ENCODE measurements around the gene JADE3. TPM values are rescaled to one million over a fixed set of nuclear protein-coding genes. Genes with fewer than 3 reads are reported as not detected.

JADE3 gene
- total RNA-seq, 2 experiments from 2014 or later: 0.64 to 0.96 TPM

DNA sequence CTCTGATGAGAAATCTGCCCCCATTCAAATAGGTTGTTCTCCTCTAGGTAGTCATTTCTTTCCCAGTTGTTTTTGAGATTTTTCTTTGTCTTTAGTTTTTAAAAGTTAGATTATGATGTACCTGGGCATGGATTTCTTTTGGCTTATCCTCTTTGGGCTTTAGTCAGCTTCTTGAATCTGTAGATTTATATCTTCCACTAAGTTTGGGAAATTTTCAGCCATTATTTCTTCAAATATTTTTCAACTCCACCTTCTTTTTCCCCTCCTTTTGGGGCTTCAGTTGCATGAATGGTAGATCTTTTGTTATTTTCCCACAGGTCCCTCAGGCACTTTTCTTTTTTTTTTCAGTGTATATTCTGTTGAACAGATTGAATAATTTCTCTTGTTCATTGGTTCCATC lies 77.3 kb downstream of the JADE3 start:
- no peak overlapping the region for H3K27ac Mint-ChIP-seq
- H3K4me1 Mint-ChIP-seq: peaks cover 2% of the 10 kb centered on the region
- H3K4me3 Mint-ChIP-seq: no peak overlapping the region
- H3K36me3 Mint-ChIP-seq (ENCODE audit: low read depth): no peaks in the 10 kb centered on the region
- H3K9me3 Mint-ChIP-seq: no peaks in the 10 kb centered on the region
- DNase-seq: no peak
- CTCF ChIA-PET: no interaction called here
- no peaks in the 10 kb centered on the region for H3K27me3 Mint-ChIP-seq
- POLR2A ChIA-PET: no interaction called here

- Mint-ChIP-seq H3K36me3 (ENCODE audit: low read depth) (no peaks in the 10 kb centered on the region), H3K9me3 (no peaks in the 10 kb centered on the region)
Observed at GRCh38 chrX:46991664-46992063, 79.4 kb downstream of the JADE3 start.

GRCh38 chrX:46992070-46992469 lies 79.8 kb downstream of the JADE3 start:
- Mint-ChIP-seq H3K27ac (no peak overlapping the region), H3K36me3 (ENCODE audit: low read depth) (no peaks in the 10 kb centered on the region), H3K4me1 (peaks cover 2% of the 10 kb centered on the region), H3K4me3 (no peak overlapping the region), H3K27me3 (no peaks in the 10 kb centered on the region), H3K9me3 (no peaks in the 10 kb centered on the region)
- ChIA-PET POLR2A (no interaction called here), CTCF (no interaction called here)
- no peak for DNase-seq

More at GRCh38 chrX:46991664-46992063, 79.4 kb downstream of the JADE3 start:
- DNase-seq: no peak
- H3K4me3 Mint-ChIP-seq: no peak overlapping the region
- no peak overlapping the region for H3K27ac Mint-ChIP-seq
- POLR2A ChIA-PET: no interaction called here
- no peaks in the 10 kb centered on the region for H3K27me3 Mint-ChIP-seq
- CTCF ChIA-PET: no interaction called here
- H3K4me1 Mint-ChIP-seq: peaks cover 2% of the 10 kb centered on the region

- Mint-ChIP-seq H3K4me3 (no peak overlapping the region), H3K36me3 (ENCODE audit: low read depth) (no peaks in the 10 kb centered on the region)
Observed at GRCh38 chrX:46994096-46994495, 81.9 kb downstream of the JADE3 start.

GRCh38 chrX:47012131-47012530 lies 99.9 kb downstream of the JADE3 start:
- CTCF ChIA-PET: no interaction called here
- DNase-seq: no peak
- H3K4me3 Mint-ChIP-seq: no peak overlapping the region
- no peaks in the 10 kb centered on the region for H3K36me3 Mint-ChIP-seq (ENCODE audit: low read depth)
- no peak overlapping the region for H3K27ac Mint-ChIP-seq
- no peaks in the 10 kb centered on the region for H3K4me1 Mint-ChIP-seq
- POLR2A ChIA-PET: no interaction called here
- H3K27me3 Mint-ChIP-seq: no peaks in the 10 kb centered on the region
- peaks cover 2% of the 10 kb centered on the region for H3K9me3 Mint-ChIP-seq

More at GRCh38 chrX:46994096-46994495, 81.9 kb downstream of the JADE3 start:
- no peak for DNase-seq
- H3K27ac Mint-ChIP-seq: no peak overlapping the region
- H3K27me3 Mint-ChIP-seq: no peaks in the 10 kb centered on the region
- H3K9me3 Mint-ChIP-seq: no peaks in the 10 kb centered on the region
- CTCF ChIA-PET: interaction anchor here (1.0 kb wide), 1 partner anchor 16 kb away, joined by 3 read pairs; no protein-coding TSS in a partner anchor
- POLR2A ChIA-PET: no interaction called here
- H3K4me1 Mint-ChIP-seq: peaks cover 2% of the 10 kb centered on the region

GRCh38 chrX:47026198-47026597 lies 114.0 kb downstream of the JADE3 start:
- POLR2A ChIA-PET: no interaction called here
- H3K9me3 Mint-ChIP-seq: no peaks in the 10 kb centered on the region
- no peak overlapping the region for H3K27ac Mint-ChIP-seq
- no peaks in the 10 kb centered on the region for H3K4me1 Mint-ChIP-seq
- DNase-seq: no peak
- no peaks in the 10 kb centered on the region for H3K27me3 Mint-ChIP-seq
- CTCF ChIA-PET: no interaction called here
- no peak overlapping the region for H3K4me3 Mint-ChIP-seq
- no peaks in the 10 kb centered on the region for H3K36me3 Mint-ChIP-seq (ENCODE audit: low read depth)

DNA sequence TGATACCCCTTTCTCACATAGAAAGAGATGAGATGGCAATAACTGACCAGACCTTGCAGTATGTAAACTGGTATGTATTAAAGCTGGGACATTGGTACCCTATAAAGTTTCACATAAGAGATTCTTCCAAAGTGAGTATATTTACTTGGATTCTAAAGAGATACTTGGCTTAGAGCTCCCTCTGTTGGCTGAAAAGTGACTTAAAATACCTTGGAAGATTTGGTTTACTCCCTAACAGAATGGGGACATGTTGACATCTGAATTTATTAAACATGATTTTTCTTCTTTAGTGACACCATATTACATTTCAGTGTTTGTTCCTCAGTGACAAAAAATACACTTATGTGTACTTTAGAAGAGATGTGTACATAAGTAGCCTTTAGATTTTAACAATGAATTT lies 118.1 kb downstream of the JADE3 start:
- ChIA-PET POLR2A (no interaction called here), CTCF (interaction anchor here (1.0 to 1.2 kb wide), 2 partner anchors 13 to 43 kb away, joined by 3 to 5 read pairs; no protein-coding TSS in a partner anchor)
- H3K4me1 Mint-ChIP-seq: no peaks in the 10 kb centered on the region

GRCh38 chrX:47047989-47048388 lies 135.8 kb downstream of the JADE3 start:
- no peak overlapping the region for H3K27ac Mint-ChIP-seq
- CTCF ChIA-PET: no interaction called here
- no peak overlapping the region for H3K4me3 Mint-ChIP-seq
- H3K36me3 Mint-ChIP-seq (ENCODE audit: low read depth): no peaks in the 10 kb centered on the region
- peaks cover 1% of the 10 kb centered on the region for H3K27me3 Mint-ChIP-seq
- POLR2A ChIA-PET: no interaction called here
- no peaks in the 10 kb centered on the region for H3K4me1 Mint-ChIP-seq
- no peak for DNase-seq
- H3K9me3 Mint-ChIP-seq: peaks cover 3% of the 10 kb centered on the region

More for the DNA sequence above, 118.1 kb downstream of the JADE3 start:
- Mint-ChIP-seq H3K4me3 (no peak overlapping the region), H3K9me3 (no peaks in the 10 kb centered on the region), H3K36me3 (ENCODE audit: low read depth) (no peaks in the 10 kb centered on the region), H3K27ac (no peak overlapping the region), H3K27me3 (no peaks in the 10 kb centered on the region)
- DNase-seq: peak; percentile 41

DNA sequence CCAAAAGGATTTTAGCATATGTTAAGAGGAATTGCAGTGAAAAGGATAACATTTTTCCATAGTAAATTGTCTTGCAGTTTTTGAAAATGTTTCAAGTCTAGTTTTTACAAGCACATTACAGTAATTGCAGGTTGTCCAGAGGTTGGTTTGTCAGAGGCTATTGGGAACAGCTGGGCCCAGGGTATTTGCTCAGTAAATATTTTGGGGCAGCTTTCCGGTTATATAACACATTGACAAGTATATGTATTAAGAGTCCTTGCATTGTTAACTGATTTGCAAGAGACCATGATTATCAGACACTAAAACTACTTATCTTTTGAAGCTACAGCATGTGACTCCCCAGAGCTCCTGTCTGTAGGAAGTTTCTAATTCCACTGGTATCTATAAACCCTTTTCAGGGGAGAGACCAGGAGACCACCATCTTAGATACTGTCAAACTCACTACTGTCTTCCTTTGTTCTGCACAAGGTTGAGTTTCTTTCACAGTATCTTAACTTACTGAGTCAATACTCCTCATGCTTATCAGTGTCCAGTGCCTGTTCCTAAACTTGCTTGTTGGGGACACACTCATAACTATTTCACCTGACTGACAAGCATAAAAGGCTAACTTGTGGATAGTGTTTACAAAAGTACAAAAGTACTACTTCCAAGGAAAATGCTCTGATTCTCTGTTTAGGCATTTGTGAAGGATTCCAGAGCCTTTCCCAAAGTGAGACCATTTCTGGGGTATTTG lies 147.1 kb downstream of the JADE3 start:
- Mint-ChIP-seq H3K27ac (no peak overlapping the region), H3K9me3 (no peaks in the 10 kb centered on the region), H3K27me3 (peaks cover 4% of the 10 kb centered on the region), H3K4me1 (no peaks in the 10 kb centered on the region), H3K36me3 (ENCODE audit: low read depth) (no peaks in the 10 kb centered on the region), H3K4me3 (no peak overlapping the region)
- DNase-seq: no peak
- POLR2A ChIA-PET: no interaction called here
- CTCF ChIA-PET: interaction anchor here (0.7 to 1.6 kb wide), 3 partner anchors 15 to 313 kb away, joined by 3 to 4 read pairs (median 3); no protein-coding TSS in a partner anchor

- Mint-ChIP-seq H3K27me3 (peaks cover 4% of the 10 kb centered on the region), H3K4me3 (no peak overlapping the region), H3K36me3 (ENCODE audit: low read depth) (no peaks in the 10 kb centered on the region), H3K27ac (no peak overlapping the region), H3K4me1 (no peaks in the 10 kb centered on the region), H3K9me3 (no peaks in the 10 kb centered on the region)
- DNase-seq: no peak
- ChIA-PET POLR2A (no interaction called here), CTCF (interaction anchor here (0.7 kb wide), 1 partner anchor 19 kb away, joined by 4 read pairs; no protein-coding TSS in a partner anchor)
Observed at GRCh38 chrX:47060708-47061107, 148.5 kb downstream of the JADE3 start.

DNA sequence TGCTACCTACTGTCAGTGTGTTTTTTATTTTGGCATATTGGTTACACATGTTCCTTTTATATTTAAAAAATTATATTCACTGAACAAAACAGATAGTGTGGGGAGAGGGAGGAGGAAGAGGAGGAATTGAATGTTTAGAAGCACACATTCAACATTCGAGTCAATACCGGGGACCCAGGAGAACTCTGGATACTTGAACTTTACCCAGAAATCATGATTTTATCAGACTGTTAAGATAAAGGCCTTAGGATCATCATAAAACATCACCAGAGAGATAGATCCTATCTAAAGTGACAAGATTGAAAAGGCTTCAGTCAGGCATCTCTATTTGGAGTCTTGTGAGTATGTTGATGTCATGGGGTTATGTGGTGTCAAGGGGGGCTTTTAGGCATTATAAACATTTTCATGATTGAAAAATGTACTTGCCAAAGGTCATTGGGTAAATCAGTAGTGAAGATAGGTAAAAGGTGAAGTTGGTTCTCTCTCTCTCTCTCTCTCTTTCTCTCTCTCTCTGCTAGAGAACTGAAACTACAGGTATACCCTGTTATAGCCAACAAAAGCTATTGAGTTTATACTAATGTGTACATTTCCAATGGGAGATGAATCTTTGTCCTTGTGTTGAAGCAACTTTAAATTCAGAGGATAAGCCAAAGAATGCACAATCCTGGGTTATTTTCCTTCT lies 149.2 kb downstream of the JADE3 start:
- H3K27me3 Mint-ChIP-seq: peaks cover 4% of the 10 kb centered on the region
- H3K27ac Mint-ChIP-seq: no peak overlapping the region
- H3K9me3 Mint-ChIP-seq: no peaks in the 10 kb centered on the region
- ChIA-PET POLR2A (no interaction called here), CTCF (no interaction called here)
- no peak overlapping the region for H3K4me3 Mint-ChIP-seq
- no peaks in the 10 kb centered on the region for H3K36me3 Mint-ChIP-seq (ENCODE audit: low read depth)
- no peak for DNase-seq
- no peaks in the 10 kb centered on the region for H3K4me1 Mint-ChIP-seq

GRCh38 chrX:47063179-47063578 lies 151.0 kb downstream of the JADE3 start:
- Mint-ChIP-seq H3K27ac (no peak overlapping the region), H3K27me3 (peaks cover 4% of the 10 kb centered on the region), H3K4me1 (no peaks in the 10 kb centered on the region), H3K4me3 (no peak overlapping the region), H3K9me3 (no peaks in the 10 kb centered on the region), H3K36me3 (ENCODE audit: low read depth) (no peaks in the 10 kb centered on the region)
- ChIA-PET CTCF (interaction anchor here (1.1 kb wide), 1 partner anchor 63 kb away, joined by 3 read pairs; no protein-coding TSS in a partner anchor), POLR2A (no interaction called here)
- no peak for DNase-seq

- H3K27ac Mint-ChIP-seq: no peak overlapping the region
- H3K4me3 Mint-ChIP-seq: no peak overlapping the region
- no peaks in the 10 kb centered on the region for H3K4me1 Mint-ChIP-seq
- no peaks in the 10 kb centered on the region for H3K36me3 Mint-ChIP-seq (ENCODE audit: low read depth)
- no peaks in the 10 kb centered on the region for H3K9me3 Mint-ChIP-seq
- H3K27me3 Mint-ChIP-seq: no peaks in the 10 kb centered on the region
- ChIA-PET CTCF (no interaction called here), POLR2A (interaction anchor here (0.6 kb wide), 1 partner anchor 64 kb away, joined by 3 read pairs; no protein-coding TSS in a partner anchor)
- DNase-seq: no peak
Observed at GRCh38 chrX:47068214-47068613, 156.0 kb downstream of the JADE3 start.

Data from activated CD4-positive, alpha-beta T cell treated with anti-CD3 and anti-CD28 coated beads, Interleukin-2, amount 10 ng/mL, durations not matched to agents 7 days and 5 days (primary cell).